HepG2 (cell line): ENCODE measurements around the gene DUS1L. TPM values are rescaled to one million over a fixed set of nuclear protein-coding genes. Genes with fewer than 3 reads are reported as not detected.

Experiments used
- CTCF ChIP-seq: sonication (generic); formaldehyde crosslinking; IDR thresholded peaks from 2 replicates; pipeline ENCODE4 v1.5.0; 2020; ENCODE audit warnings: mild to moderate bottlenecking, missing genetic modification reagents, moderate library complexity
- HNRNPH1 ChIP-seq: fragments of 200-400 bp; formaldehyde crosslinking; optimal IDR thresholded peaks from 2 replicates; pipeline ENCODE3; 2017; ENCODE audit warnings: mild to moderate bottlenecking, low read depth, low read length
- IKZF1 ChIP-seq: fragments of 450-650 bp; IDR thresholded peaks from 2 replicates; pipeline ENCODE4 v1.7.1; 2016
- JARID2 ChIP-seq: sonication (generic); formaldehyde crosslinking; IDR thresholded peaks from 2 replicates; pipeline ENCODE4 v1.8.1; 2023; ENCODE audit warnings: missing genetic modification reagents, inconsistent platforms; ENCODE audit not compliant: insufficient replicate concordance
- JUNB ChIP-seq: sonication (generic); formaldehyde crosslinking; IDR thresholded peaks from 2 replicates; pipeline ENCODE4 v1.8.0; 2022; ENCODE audit warnings: missing genetic modification reagents, mild to moderate bottlenecking, borderline replicate concordance
- MEIS1 ChIP-seq: sonication (generic); formaldehyde crosslinking; IDR thresholded peaks from 2 replicates; pipeline ENCODE4 v1.9.0; 2021; ENCODE audit warnings: mild to moderate bottlenecking, missing genetic modification reagents, moderate library complexity, borderline replicate concordance
- MXD3 ChIP-seq: IDR thresholded peaks from 2 replicates; pipeline ENCODE4 v1.6.1; 2016; ENCODE audit warnings: mild to moderate bottlenecking, missing biosample characterization, missing genetic modification reagents
- NFKB2 ChIP-seq: sonication (generic); formaldehyde crosslinking; IDR thresholded peaks from 2 replicates; pipeline ENCODE4 v1.4.0; 2020; ENCODE audit warnings: missing genetic modification reagents, borderline replicate concordance
- POGK ChIP-seq: sonication (generic); formaldehyde crosslinking; conservative IDR thresholded peaks from 2 replicates; pipeline ENCODE4 v1.8.0; 2022; ENCODE audit warnings: mild to moderate bottlenecking, moderate library complexity, missing genetic modification reagents
- RARG ChIP-seq: sonication (generic); formaldehyde crosslinking; IDR thresholded peaks from 2 replicates; pipeline ENCODE4 v1.4.0; 2020; ENCODE audit warnings: low read depth, mild to moderate bottlenecking, missing genetic modification reagents
- U2AF1 ChIP-seq: fragments of 200-400 bp; formaldehyde crosslinking; optimal IDR thresholded peaks from 2 replicates; pipeline ENCODE3; 2017; ENCODE audit warnings: mild to moderate bottlenecking, low read depth, low read length
- ZNF138 ChIP-seq: sonication (generic); formaldehyde crosslinking; IDR thresholded peaks from 2 replicates; pipeline ENCODE4 v1.5.0; 2020; ENCODE audit warnings: mild to moderate bottlenecking, low read depth, missing genetic modification reagents
- ZNF333 ChIP-seq: sonication (generic); formaldehyde crosslinking; IDR thresholded peaks from 2 replicates; pipeline ENCODE4 v1.4.0; 2020; ENCODE audit warnings: mild to moderate bottlenecking, missing genetic modification reagents, borderline replicate concordance
- ZNF710 ChIP-seq: sonication (generic); formaldehyde crosslinking; IDR thresholded peaks from 2 replicates; pipeline ENCODE4 v1.5.0; 2020; ENCODE audit warnings: mild to moderate bottlenecking, missing genetic modification reagents, borderline replicate concordance
- polyA plus RNA-seq, 8 experiments: library from polyadenylated mRNA; depleted of rRNA in 3 of 8; stranded (reverse) in 7 of 8; unstranded in 1 of 8; fragments of >200 nt; fragmentation: Illumina TruSeq in 4 of 8; extraction: Trizol in 4 of 8; gene quantifications; 2 replicates each; pipeline versions ENCODE4 v1.2.1 to v1.2.3, GENCODE V29; 2011 to 2016; ENCODE audit warnings: low read depth in 4 of 8, missing spikeins in 1 of 8, mixed read lengths in 1 of 8; ENCODE audit not compliant: insufficient read depth in 1 of 8
- total RNA-seq, 5 experiments: library from RNA; depleted of rRNA; stranded (reverse); fragments of >200 nt; fragmentation: Illumina TruSeq; extraction: Trizol; gene quantifications; 2 replicates each; pipeline ENCODE4 v1.2.3, GENCODE V29; 2016; ENCODE audit warnings: low read depth in 1 of 5
- TF ChIP-seq, protein P1 (sequence below): sonication (generic); formaldehyde crosslinking; IDR thresholded peaks from 2 replicates; pipeline ENCODE4 v1.5.1; 2020; ENCODE audit warnings: missing genetic modification reagents, mild to moderate bottlenecking, borderline replicate concordance
- TF ChIP-seq, protein P2 (sequence below): sonication (generic); formaldehyde crosslinking; IDR thresholded peaks from 2 replicates; pipeline ENCODE4 v1.5.1; 2020; ENCODE audit warnings: mild to moderate bottlenecking, missing genetic modification reagents, moderate library complexity
- TF ChIP-seq, protein P3 (sequence below): sonication (generic); formaldehyde crosslinking; IDR thresholded peaks from 2 replicates; pipeline ENCODE4 v1.5.0; 2020; ENCODE audit warnings: missing genetic modification reagents

Gene DUS1L
- total and polyA plus RNA-seq, 2 of the 13 experiments (the other 11 are each of a cell fraction or from before 2014, with no cell fraction given), result 81.0 to 109 TPM

GRCh38 chr17:82098169-82098938 lies 32.8 kb upstream of the DUS1L start, which contains the start of gene FASN (continued):
- TF ChIP-seq POGK (peak; percentile 64), U2AF1 (no peak), HNRNPH1 (no peak), IKZF1 (no peak), JARID2 (no peak), JUNB (no peak), MXD3 (CRISPR knock-in tag) (peak; percentile 92), RARG (CRISPR knock-in tag) (no peak), ZNF333 (CRISPR knock-in tag) (no peak), ZNF138 (0 out of 2 replicates have a peak, but pooled peaks have one; percentile 52), ZNF710 (peak; percentile 68), NFKB2 (CRISPR knock-in tag) (peak; percentile 12; the same call in 1 of the 2 replicates), CTCF (CRISPR knock-in tag) (peak; percentile 84), MEIS1 (no peak; the same call in 1 of the 2 replicates)
- TF ChIP-seq, protein P1, sequence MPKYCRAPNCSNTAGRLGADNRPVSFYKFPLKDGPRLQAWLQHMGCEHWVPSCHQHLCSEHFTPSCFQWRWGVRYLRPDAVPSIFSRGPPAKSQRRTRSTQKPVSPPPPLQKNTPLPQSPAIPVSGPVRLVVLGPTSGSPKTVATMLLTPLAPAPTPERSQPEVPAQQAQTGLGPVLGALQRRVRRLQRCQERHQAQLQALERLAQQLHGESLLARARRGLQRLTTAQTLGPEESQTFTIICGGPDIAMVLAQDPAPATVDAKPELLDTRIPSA, result no peak
- TF ChIP-seq, protein P2, sequence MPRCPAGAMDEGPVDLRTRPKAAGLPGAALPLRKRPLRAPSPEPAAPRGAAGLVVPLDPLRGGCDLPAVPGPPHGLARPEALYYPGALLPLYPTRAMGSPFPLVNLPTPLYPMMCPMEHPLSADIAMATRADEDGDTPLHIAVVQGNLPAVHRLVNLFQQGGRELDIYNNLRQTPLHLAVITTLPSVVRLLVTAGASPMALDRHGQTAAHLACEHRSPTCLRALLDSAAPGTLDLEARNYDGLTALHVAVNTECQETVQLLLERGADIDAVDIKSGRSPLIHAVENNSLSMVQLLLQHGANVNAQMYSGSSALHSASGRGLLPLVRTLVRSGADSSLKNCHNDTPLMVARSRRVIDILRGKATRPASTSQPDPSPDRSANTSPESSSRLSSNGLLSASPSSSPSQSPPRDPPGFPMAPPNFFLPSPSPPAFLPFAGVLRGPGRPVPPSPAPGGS (CRISPR knock-in tag), result peak; percentile 68
- TF ChIP-seq, protein P3, sequence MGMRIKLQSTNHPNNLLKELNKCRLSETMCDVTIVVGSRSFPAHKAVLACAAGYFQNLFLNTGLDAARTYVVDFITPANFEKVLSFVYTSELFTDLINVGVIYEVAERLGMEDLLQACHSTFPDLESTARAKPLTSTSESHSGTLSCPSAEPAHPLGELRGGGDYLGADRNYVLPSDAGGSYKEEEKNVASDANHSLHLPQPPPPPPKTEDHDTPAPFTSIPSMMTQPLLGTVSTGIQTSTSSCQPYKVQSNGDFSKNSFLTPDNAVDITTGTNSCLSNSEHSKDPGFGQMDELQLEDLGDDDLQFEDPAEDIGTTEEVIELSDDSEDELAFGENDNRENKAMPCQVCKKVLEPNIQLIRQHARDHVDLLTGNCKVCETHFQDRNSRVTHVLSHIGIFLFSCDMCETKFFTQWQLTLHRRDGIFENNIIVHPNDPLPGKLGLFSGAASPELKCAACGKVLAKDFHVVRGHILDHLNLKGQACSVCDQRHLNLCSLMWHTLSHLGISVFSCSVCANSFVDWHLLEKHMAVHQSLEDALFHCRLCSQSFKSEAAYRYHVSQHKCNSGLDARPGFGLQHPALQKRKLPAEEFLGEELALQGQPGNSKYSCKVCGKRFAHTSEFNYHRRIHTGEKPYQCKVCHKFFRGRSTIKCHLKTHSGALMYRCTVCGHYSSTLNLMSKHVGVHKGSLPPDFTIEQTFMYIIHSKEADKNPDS, result peak; percentile 27; the same call in 1 of the 2 replicates
